HG02798 (cell line): ENCODE data around the gene NCOA7.

Experiments used
- ATAC-seq: cut with Tn5 transposase; IDR thresholded peaks from one replicate; pipeline ENCODE4 v1.9.1; 2021; ENCODE audit warnings: mild to moderate bottlenecking; ENCODE audit not compliant: unreplicated experiment, poor library complexity

The NCOA7 gene

DNA sequence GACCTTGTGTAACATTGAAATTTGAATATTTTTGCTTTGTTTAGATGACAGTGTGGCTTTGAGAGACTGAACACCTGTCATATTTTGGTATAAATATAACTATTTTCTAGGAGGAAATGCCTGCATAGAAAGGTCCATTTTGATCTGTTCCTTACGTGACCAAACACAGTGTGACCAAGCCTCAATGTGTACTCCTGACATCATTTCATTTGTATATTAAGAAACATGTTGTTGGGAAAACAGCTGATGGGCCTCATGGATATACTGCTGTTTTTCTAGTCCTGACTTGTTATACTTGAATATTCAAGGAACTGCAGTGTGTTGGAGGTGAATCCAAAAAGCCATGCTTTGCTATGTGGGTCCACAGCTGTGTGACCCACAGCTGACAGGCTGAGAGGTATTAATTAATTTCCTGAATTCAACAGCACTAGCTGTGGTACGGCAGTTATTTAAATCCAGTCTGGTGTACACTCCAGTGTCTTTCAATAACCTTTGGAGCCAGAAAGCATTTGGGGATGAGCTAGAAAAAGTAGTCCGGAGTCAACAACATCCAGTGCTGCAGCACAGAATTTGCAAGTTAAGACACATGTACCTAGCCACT is 18.9 kb downstream of the NCOA7 start:
- ATAC-seq: no peak

GRCh38 chr6:125810445-125810844 is 19.7 kb downstream of the NCOA7 start:
- ATAC-seq: no peak

- ATAC-seq: no peak
These were observed 20.5 kb downstream of the NCOA7 start for GRCh38 chr6:125811259-125811658.

DNA sequence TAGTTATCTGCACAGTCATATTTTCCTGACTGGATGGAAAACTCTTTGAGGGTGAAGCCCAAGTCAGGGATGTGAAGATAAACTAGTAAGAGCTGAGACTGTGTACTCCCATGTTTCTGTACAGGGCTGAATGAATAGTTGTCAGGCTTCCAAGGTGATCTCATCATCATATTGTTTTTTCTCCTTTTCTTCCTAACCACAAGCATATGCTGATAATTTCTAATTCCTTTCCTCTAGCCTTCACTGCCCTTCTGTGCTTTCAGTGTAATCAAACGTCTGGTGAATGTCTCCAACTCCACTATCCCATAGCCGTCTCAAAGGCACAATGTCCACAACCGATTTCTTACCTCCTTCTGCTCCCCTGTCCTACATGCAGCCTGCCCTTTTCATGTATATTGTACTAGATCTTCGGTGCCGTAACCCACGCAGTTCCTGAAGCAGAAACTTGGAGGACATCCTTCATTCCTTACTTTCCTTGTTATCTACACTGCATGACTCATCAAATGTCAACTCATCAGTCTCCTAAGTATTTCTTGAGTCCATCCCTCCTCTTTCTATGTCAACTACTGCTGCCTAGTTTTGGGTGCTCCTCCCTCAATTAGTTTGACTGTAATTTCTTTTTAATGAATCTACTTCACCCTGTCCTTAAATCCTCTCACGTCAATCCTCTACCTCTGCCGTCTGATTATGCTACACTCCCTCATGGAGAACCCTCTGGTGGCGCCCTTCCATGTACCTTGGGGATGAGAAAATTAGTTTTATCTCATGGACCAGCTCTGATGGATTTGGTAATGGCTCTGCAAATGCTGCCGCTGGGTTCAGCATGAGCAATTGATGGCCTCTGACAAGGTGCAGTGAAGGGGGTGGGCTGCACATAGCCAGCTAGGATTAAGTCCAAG is 21.9 kb downstream of the NCOA7 start:
- ATAC-seq: no peak

- ATAC-seq: peak; percentile 26
These were observed 23.7 kb downstream of the NCOA7 start for GRCh38 chr6:125814481-125814880.

DNA sequence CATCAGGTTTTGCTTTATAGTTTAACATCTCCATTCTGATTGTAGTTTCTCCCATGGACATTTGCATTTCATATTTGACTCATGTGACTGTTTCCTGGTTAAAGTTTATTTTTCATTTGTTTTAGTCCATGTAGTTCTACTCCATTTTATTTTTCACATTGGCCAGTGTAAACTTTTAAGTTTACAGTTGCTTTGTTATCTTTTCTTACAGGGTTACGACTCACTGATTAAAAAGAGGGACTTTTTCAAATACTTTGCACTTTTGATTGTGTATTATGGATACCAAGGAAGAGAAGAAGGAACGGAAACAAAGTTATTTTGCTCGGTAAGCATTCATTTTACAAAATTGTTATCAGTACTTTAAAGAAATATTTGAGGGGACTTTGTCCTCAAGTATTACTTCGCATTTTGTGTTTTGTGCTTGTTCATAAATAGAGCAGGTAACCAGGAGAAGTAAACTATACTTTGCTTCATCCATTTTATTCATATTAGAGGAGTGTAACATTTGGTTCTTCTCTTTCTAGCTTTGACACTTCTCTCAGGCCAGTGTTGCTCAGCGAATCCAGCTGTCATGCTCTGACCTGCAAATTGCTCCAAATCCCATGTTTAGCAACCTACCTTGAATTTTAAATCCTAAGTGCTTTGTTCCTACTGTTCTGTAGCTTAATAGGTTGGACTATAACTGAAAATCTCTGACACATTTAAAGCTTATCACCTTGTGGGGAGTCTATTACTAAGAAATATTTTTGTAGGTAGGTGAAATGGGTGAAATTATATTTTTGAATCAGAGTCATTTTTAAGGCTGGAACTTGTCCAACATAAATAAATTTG is 24.5 kb downstream of the NCOA7 start:
- ATAC-seq: no peak

DNA sequence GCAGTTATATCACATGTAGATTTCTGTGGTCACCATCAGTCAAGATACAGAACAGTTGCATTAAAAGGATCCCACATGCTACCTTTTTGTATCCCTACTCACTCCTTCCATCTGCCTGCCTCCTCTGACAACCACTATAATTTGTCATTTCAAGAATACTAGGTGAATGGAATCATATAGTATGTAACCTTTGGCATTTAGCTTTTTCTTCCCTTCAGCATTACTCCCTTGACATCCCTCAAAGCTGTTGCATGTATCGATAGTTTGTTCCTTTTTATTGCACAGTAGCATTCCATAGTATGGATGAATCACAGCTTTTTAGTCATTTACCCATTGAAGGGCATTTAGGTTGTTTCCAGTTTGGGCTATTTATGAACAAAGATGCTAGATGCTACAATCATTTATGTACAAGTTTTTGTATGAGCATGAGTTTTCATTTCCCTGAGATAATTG is 26.1 kb downstream of the NCOA7 start:
- no peak for ATAC-seq

DNA sequence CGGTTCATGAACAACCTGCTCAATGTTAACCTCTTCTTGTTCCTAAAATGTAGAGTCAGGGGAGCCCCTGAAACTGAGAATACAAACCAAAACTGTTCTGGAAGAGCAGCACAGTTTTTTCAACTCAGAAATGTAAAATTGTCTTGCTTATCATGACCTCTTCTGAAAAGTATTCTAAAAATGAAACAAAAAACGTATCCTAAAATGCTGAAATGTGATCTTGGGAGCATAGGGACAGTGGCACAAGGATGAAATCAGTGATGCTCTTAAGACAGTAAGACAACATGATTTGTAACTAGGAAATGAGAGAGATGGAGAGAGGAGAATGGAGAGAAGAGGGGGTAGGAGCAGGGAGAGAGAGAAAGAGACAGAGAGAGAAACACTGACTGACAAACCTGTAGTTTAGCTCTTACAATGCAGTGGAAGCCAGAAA is 27.5 kb downstream of the NCOA7 start:
- ATAC-seq: peak; percentile 40

- peak; percentile 12 for ATAC-seq
These were observed 28.1 kb downstream of the NCOA7 start for GRCh38 chr6:125818772-125819260.

GRCh38 chr6:125819535-125820326 is 29.0 kb downstream of the NCOA7 start:
- ATAC-seq: no peak

- ATAC-seq: no peak
These were observed 31.1 kb downstream of the NCOA7 start for GRCh38 chr6:125821825-125822281.

DNA sequence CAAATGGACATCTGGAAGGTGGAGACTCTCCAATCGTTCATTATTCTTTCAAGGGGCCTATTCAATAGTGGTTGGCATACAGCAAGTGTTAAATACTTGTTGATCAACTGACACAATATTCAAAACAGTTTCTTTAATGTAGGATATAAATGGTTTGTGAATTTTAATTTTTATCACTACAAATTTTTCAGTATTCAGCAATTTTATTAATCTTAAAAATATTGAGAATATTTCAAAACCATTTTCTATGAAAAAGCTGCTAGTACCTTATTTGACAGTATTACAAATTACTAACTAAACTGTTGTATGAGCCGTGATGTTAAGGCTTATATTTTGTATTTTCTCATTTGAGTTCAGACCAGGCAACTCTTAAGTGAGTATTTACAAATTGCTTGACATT is 32.4 kb downstream of the NCOA7 start:
- no peak for ATAC-seq

DNA sequence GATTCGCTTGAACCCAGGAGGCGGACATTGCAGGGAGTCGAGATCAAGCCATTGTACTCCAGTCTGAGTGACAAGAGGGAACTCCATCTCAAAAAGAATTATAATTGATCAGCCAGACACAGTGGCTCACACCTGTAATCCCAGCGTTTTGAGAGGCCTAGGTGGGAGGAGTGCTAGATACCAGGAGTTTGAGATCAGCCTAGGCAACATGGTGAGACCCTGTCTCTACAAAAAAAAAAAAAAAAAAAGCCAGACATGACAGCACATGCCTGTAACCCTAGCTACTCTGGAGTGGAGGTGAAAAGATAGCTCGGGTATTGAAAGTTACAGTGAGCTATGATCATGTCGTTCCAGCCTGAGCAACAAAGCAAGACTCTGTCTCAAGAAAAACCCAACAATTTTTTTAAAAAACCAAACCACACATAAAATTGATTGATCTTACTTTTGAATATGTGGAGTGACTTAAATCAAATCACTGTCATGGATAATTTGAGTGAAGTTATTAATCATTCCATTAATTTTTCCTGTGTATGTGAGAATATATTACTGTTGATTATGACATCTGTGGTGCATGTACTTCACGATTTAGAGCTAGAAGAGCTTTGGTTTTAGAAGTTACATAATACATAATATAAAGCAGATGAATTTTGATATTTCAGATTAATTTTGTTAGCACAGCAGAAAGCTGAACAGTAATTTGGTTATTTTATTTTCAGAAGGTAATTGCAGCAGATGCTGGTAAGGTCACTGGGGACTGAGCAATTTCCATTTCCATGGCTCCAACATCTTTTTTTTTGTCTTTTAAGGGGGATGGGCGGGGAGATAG is 34.4 kb downstream of the NCOA7 start:
- ATAC-seq: no peak

DNA sequence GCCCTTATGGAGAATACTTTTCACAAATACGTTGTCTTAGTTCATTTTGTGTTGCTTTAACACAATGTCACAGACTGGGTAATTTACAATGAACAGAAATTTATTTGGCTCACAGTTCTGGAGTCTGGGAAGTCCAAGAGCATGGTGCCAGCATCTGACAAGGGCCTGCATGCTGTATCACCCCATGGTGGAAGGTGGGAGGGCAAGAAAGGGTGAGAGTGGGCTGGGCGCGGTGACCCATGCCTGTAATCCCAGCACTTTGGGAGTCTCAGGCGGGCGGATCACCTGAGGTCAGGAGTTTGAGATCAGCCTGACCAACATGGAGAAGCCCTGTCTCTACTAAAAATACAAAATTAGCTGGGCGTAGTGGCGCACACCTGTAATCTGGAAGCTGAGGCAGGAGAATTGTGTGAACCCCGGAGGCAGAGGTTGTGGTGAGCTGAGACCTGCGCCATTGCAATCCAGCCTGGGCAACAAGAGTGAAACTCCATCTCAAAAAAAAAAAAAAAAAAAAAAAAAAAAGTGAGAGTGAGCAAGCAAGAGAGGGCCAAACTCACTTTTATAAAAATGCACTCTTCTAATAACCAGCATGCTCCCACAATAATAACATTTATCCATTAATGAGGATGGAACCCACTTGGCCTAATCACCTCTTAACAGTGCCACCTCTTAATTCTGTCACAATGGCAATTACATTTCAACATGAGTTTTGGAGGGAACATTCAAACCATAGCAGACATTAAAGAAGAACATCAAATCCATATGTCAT is 36.1 kb downstream of the NCOA7 start:
- no peak for ATAC-seq

DNA sequence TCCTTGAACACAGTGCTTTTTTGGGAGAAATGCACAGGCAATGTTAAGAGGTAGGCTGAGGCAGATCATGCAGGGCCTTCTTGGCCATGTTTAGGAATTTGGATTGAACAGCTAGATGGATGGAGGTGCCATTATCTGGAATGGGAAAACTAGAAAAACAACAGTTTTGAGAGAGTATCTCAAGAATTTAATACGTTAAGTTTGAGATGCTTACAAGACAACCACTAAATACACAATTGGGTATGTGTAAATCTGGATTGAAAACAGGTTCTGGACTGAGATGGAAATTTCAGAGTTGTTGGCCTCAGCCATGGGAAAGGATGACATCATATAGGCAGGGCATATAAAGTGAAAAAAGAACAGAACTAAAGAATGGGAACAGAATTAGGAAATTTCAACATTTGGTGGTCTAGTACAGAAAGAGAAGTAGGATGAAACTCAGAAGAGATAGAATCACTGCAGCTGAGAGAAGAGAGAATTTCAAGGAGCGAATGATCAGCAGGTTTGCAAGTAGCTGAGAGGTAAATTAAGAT is 37.1 kb downstream of the NCOA7 start:
- no peak for ATAC-seq

- ATAC-seq: no peak
These were observed 37.8 kb downstream of the NCOA7 start for GRCh38 chr6:125828476-125829039.

DNA sequence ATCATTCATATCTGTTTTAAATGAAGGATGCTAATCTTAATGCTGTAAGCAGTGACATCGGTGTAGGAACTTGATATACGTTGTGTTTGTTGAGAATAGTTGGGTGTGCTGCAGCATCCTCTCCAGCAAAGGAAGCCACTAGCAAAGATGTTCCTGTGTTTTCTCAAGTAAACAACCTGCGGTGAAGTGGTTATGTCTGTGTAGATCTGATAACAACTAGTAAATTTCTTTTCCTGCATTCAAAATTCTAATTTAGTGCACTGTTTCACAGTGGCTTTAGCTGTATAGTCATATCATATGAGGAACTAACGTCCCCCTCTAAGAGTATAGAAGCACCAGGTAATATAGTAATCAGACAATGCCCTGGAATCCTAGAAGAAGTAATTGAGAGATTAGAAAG is 38.7 kb downstream of the NCOA7 start:
- no peak for ATAC-seq

DNA sequence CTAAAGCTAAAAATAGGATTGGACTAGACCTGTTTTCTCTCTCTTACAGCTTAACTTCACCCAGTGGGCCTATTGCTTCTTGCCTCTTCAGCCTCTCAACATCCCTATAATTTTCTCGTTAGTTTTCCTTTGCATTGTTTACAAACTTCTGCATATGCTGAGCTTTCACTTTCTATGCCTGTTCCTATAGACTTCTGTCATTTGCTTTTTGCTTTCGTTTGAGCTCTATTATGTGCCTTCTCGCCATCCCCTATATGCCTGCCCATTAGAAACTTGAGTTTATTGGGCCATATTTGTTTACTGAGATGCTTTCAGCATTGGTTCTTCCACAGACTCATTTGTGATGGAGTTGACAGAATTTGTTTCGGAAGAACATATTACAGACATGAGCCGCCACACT is 40.9 kb downstream of the NCOA7 start:
- ATAC-seq: peak; percentile 26
